Measurements from ENCODE around the gene GEMIN5.
"Not testable (repeated sequence)": the region's sequence is repeated elsewhere in the genome, so short reads cannot be mapped to it uniquely, and the experiment has no call there.

The GEMIN5 gene

GRCh38 chr5:154956712-154957111 is 18.7 kb upstream of the GEMIN5 start:
- Mint-ChIP-seq H3K4me1 (peaks cover 0 to 8% of the 10 kb centered on the region in 2 donors), H3K27ac (no peak overlapping the region), H3K36me3 (peaks cover 17 to 18% of the 10 kb centered on the region in 2 donors), H3K4me3 (no peak overlapping the region), H3K27me3 (no peaks in the 10 kb centered on the region), H3K9me3 (no peaks in the 10 kb centered on the region)
- no peak for DNase-seq
- ATAC-seq (replicated peaks), result no peak

GRCh38 chr5:154949781-154950180 is 11.8 kb upstream of the GEMIN5 start:
- Mint-ChIP-seq H3K4me3 (no peak overlapping the region), H3K36me3 (peaks cover 11 to 12% of the 10 kb centered on the region in 2 donors), H3K9me3 (no peaks in the 10 kb centered on the region), H3K27me3 (no peaks in the 10 kb centered on the region), H3K4me1 (peaks cover 13 to 24% of the 10 kb centered on the region in 2 donors), H3K27ac (no peak overlapping the region)
- ATAC-seq (replicated peaks) (no peak), DNase-seq (no peak)

GRCh38 chr5:154948313-154948712 is 10.3 kb upstream of the GEMIN5 start:
- Mint-ChIP-seq H3K4me3 (no peak overlapping the region), H3K27ac (no peak overlapping the region), H3K4me1 (peaks cover 13 to 24% of the 10 kb centered on the region in 2 donors), H3K36me3 (peaks cover 9 to 10% of the 10 kb centered on the region in 2 donors), H3K9me3 (no peaks in the 10 kb centered on the region), H3K27me3 (no peaks in the 10 kb centered on the region)
- DNase-seq (no peak), ATAC-seq (replicated peaks) (no peak)

DNA sequence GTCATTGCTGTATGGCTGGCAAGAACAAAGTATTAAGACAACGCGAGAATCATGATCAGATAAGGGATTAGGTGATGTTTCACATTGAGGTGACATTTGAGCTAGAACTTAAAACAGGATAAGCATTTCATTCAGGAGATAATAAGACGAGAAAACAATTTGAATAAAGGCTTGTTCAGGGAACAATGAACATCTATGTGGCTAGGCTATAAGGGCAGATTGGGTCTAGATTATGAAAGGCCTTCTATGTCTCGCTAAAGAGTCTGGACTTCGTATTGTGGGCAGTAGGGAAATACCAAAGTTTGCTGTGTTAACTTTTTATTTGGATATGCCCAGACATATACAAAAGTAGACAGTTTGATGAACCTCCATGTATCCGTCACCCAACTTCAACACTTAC is 9.8 kb upstream of the GEMIN5 start:
- Mint-ChIP-seq H3K9me3 (no peaks in the 10 kb centered on the region), H3K36me3 (peaks cover 11 to 12% of the 10 kb centered on the region in 2 donors), H3K27ac (no peak overlapping the region), H3K27me3 (no peaks in the 10 kb centered on the region), H3K4me3 (no peak overlapping the region), H3K4me1 (peaks cover 16 to 28% of the 10 kb centered on the region in 2 donors)
- ATAC-seq (replicated peaks) (no peak), DNase-seq (no peak)

- Mint-ChIP-seq H3K27ac (no peak overlapping the region), H3K4me1 (peaks cover 19 to 33% of the 10 kb centered on the region in 2 donors), H3K4me3 (no peak overlapping the region), H3K27me3 (no peaks in the 10 kb centered on the region), H3K9me3 (no peaks in the 10 kb centered on the region), H3K36me3 (peaks cover 7 to 13% of the 10 kb centered on the region in 2 donors)
- DNase-seq (no peak), ATAC-seq (replicated peaks) (no peak)
Measured at GRCh38 chr5:154945695-154946301, 7.8 kb upstream of the GEMIN5 start.

DNA sequence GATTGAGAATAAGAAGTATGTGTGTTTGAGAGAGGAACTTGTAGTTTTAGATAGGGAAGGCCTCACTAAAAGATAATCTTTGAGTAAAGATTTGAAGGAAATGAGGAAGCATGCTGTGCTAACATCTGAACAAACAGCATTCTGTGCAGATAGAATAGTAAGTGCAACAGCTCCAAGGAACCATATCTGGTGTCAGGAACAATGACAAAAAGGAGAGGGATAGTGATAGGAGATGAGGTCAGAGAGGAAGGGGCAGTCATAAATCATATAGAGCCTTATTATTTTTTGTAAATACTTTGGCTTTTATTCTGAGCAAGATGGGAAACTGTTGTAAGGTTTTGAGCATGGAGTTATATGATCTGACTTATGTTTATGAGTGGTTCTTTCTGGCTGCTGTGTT is 6.7 kb upstream of the GEMIN5 start:
- Mint-ChIP-seq H3K4me3 (no peak overlapping the region), H3K36me3 (peaks cover 3 to 13% of the 10 kb centered on the region in 2 donors), H3K9me3 (no peaks in the 10 kb centered on the region), H3K27ac (no peak overlapping the region), H3K4me1 (peaks cover 15 to 26% of the 10 kb centered on the region in 2 donors), H3K27me3 (no peaks in the 10 kb centered on the region)
- no peak for ATAC-seq (replicated peaks)
- no peak for DNase-seq

DNA sequence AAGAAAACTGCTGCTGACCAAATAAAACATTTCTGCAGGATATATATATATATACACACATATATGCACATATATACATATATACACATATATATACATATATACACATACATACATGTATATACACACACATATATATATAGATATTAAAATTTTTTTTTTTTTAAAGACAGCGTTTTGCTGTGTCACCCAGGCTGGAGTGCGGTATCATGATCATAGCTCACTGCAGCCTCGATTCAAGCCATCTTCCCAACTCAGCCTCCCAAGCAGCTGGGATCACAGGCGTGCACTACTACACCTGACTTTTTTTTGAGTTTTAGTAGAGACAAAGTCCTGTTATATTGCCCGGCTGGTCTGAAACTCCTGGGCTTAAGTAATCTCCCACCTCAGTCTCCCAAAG is 5.5 kb upstream of the GEMIN5 start:
- Mint-ChIP-seq H3K4me3 (no peak overlapping the region), H3K36me3 (peaks cover 3 to 13% of the 10 kb centered on the region in 2 donors), H3K27me3 (no peaks in the 10 kb centered on the region), H3K4me1 (peaks cover 14 to 20% of the 10 kb centered on the region in 2 donors), H3K27ac (no peak overlapping the region), H3K9me3 (no peaks in the 10 kb centered on the region)
- DNase-seq (no peak), ATAC-seq (replicated peaks) (no peak)

DNA sequence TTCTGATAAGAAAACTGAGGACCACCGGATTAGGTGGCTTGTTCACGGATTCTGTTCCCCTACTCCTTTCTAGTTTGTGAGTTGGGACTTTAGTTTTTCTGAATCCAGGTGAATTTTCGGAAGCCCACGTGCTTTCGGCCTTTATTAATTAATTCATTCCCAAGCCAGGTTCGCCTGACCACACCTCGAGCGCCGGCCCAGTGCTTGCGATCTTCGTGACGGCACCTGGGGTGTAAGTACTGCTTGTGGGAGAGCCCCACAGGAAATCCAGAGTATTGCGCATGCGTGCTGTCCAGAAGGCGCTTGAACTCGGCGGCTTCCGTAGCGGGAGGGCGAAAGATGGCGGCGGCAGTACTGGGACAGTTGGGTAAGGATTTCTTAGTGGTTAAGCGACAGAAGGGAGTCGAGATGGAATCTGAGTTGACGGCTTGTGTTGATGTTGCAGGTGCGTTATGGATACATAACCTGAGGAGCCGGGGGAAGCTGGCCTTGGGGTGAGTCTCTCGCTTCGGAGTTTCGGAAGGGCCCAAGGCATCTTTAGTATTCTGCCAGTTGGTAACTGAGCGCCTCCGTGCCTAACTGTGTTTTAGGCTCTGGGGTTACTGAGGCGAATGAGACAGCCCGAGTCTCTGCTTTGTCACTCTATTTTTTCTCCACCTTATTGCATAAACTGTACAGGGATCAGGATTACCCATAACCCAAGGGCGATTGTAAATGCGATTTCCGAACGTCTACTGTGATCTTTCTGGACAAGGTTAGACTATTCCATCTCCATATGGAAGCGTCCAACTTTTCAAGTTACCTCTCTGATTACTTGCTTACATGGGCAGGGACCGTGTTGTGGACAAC is 3.0 kb upstream of the GEMIN5 start, which contains the start of gene MRPL22:
MRPL22 (plus strand) TSS at position 302 of the 849 bp plus-strand sequence; CDS start at position 340, 38 bp downstream.
- no peaks in the 10 kb centered on the region for H3K9me3 Mint-ChIP-seq
- peak; percentile 69 to 71 for ATAC-seq (replicated peaks)
- H3K36me3 Mint-ChIP-seq, result peaks cover 3 to 7% of the 10 kb centered on the region in 2 donors

GRCh38 chr5:154940375-154940771 is 2.4 kb upstream of the GEMIN5 start:
- peaks cover 7 to 10% of the 10 kb centered on the region in 2 donors for H3K36me3 Mint-ChIP-seq
- DNase-seq, result no peak
- H3K4me3 Mint-ChIP-seq, result peak overlapping the region; percentile 96 to 100
- peak overlapping the region; percentile 96 for H3K27ac Mint-ChIP-seq
- H3K27me3 Mint-ChIP-seq, result no peaks in the 10 kb centered on the region
- H3K9me3 Mint-ChIP-seq, result no peaks in the 10 kb centered on the region
- peaks cover 17 to 35% of the 10 kb centered on the region in 2 donors for H3K4me1 Mint-ChIP-seq
- no peak for ATAC-seq (replicated peaks)

More for the DNA sequence above, 3.0 kb upstream of the GEMIN5 start, which contains the start of gene MRPL22:
- peak; percentile 94 for DNase-seq
- Mint-ChIP-seq H3K4me1 (peaks cover 15 to 31% of the 10 kb centered on the region in 2 donors), H3K27me3 (no peaks in the 10 kb centered on the region), H3K4me3 (peak within 1 kb of the TSS; percentile 96 to 100), H3K27ac (peak within 1 kb of the TSS; percentile 96)

- DNase-seq; H3K27me3 Mint-ChIP-seq; H3K9me3 Mint-ChIP-seq; ATAC-seq (replicated peaks): not testable (repeated sequence)
- H3K4me3 Mint-ChIP-seq, result peak overlapping the region in 1 of 2 donors; percentile 96
- H3K36me3 Mint-ChIP-seq, result peaks cover 16 to 19% of the 10 kb centered on the region in 2 donors
- peaks cover 25 to 45% of the 10 kb centered on the region in 2 donors for H3K4me1 Mint-ChIP-seq
- H3K27ac Mint-ChIP-seq, result peak overlapping the region; percentile 96
Measured at GRCh38 chr5:154939387-154939786, 1.4 kb upstream of the GEMIN5 start.

GRCh38 chr5:154937186-154937717 is 759 bp downstream of the GEMIN5 start:
- no peak for DNase-seq
- Mint-ChIP-seq H3K36me3 (peaks cover 25 to 32% of the 10 kb centered on the region in 2 donors), H3K4me3 (peak overlapping the region; percentile 93 to 98), H3K27me3 (no peaks in the 10 kb centered on the region), H3K4me1 (peaks cover 21 to 41% of the 10 kb centered on the region in 2 donors), H3K27ac (peak overlapping the region; percentile 96), H3K9me3 (no peaks in the 10 kb centered on the region)
- no peak for ATAC-seq (replicated peaks)

- H3K9me3 Mint-ChIP-seq, result no peaks in the 10 kb centered on the region
- H3K4me3 Mint-ChIP-seq, result no peak overlapping the region
- no peak overlapping the region for H3K27ac Mint-ChIP-seq
- DNase-seq (no peak), ATAC-seq (replicated peaks) (no peak)
- H3K36me3 Mint-ChIP-seq, result peaks cover 35 to 39% of the 10 kb centered on the region in 2 donors
- no peaks in the 10 kb centered on the region for H3K27me3 Mint-ChIP-seq
- peaks cover 21 to 40% of the 10 kb centered on the region in 2 donors for H3K4me1 Mint-ChIP-seq
Measured at GRCh38 chr5:154934881-154935280, 3.1 kb downstream of the GEMIN5 start.

GRCh38 chr5:154933537-154933936 is 4.5 kb downstream of the GEMIN5 start:
- Mint-ChIP-seq H3K27ac (peak overlapping the region; percentile 0), H3K4me1 (peaks cover 15 to 35% of the 10 kb centered on the region in 2 donors), H3K27me3 (no peaks in the 10 kb centered on the region), H3K4me3 (no peak overlapping the region), H3K36me3 (peaks cover 35 to 44% of the 10 kb centered on the region in 2 donors), H3K9me3 (no peaks in the 10 kb centered on the region)
- no peak for ATAC-seq (replicated peaks)
- DNase-seq, result no peak
